Stimulated activated CD8-positive, alpha-beta memory T cell treated with anti-CD3 and anti-CD28 coated beads, Interleukin-2, amount 100 ng/mL, for 48 hours (primary cell): ENCODE data around the gene LCN1.

ENCODE experiments used
- DNase-seq, 2 donors: peaks; one replicate each; pipeline ENCODE4 v3.0.0-alpha.2; 2020; ENCODE audit warnings: low read depth in 2 of 2

LCN1 gene

DNA sequence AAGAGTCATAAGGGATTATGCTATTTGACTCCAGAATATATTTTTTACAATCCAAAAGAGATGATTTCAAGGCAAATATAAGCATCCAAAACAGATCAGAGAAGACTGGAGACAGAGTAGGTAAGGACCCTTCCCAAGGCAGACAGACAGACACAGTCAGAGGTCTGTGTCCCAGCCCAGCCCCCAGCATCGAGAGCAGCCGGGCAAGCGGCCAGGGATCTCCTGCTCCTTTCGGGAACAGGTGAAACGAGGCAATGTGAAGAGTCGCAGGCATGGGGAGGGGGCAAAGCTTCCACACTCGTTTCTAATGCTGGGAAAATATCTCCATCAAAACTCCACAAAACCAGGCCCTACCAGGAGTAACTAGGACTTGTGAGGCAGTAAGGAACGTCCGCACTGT lies 46.1 kb downstream of the LCN1 start:
- no peak for DNase-seq

DNA sequence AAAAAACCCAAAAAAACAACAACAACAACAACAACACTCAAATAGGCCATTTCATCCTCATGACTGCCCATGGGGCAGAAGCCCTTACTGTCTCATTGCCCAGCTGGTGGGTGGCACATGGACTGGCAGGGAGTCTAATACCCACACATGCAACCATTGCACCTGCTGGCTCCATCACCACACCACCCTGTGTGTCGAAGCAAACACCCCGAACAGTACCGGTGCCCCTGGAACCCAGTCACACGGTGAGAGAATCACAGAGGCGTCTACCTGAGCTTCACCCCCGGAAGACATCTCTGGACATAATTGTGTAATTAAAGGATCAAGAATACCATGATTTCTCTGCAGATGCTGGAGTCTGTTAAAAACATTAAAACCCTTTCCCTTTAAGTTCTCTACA lies 46.8 kb downstream of the LCN1 start:
- DNase-seq: no peak

DNA sequence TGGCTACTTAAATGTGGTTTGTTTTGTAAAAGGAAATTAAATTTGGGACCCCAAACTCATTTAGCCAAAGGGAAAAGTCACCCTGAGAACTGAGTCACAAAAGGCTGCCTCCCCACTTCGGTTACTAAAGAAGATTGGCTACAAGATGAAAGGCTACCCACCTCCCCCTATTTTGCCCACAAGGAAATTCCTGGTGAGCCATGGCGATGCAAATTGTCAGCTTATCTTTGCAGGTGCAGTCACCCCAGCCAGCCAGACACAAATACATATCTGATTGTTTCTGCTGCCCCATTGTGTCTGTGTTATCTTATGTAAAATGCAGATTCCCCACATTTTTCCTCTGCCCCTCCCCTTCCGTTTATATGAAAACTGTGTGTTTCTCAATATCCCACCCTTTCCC lies 49.2 kb downstream of the LCN1 start:
- DNase-seq: no peak

DNA sequence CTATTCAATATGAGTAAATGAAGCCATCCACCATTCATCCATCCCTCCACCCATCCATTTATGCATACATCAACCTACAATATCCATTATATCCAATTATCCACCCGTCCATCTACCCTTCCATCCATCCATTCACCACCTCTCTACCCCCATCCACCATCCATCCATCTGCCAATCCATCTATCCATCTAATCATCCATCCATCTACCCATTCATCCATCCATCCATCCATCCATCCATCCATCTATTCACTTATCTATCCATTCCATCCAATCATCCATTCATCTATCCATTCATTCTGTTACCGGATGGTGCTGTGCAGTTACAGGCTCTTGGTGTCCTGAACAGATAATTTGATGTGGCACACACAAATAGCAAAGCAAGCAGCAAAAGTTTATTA lies 51.0 kb downstream of the LCN1 start:
- no peak for DNase-seq

DNA sequence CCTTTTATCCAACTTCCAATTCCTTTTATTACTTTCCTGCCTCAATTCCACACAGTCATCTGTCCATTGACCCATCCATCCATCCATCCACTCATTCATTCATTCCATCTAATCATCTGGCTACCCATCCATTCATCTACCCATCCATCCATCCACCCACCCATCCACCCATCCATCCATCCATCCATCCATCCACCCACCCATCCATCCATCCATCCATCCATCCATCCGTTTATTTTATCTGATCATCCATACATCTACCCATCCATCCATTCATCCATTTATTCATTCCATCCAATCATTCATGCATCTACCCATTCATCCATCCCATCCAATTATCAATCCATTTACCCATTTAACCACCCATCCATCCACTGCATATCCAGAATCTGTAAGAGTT lies 51.9 kb downstream of the LCN1 start:
- DNase-seq: no peak

DNA sequence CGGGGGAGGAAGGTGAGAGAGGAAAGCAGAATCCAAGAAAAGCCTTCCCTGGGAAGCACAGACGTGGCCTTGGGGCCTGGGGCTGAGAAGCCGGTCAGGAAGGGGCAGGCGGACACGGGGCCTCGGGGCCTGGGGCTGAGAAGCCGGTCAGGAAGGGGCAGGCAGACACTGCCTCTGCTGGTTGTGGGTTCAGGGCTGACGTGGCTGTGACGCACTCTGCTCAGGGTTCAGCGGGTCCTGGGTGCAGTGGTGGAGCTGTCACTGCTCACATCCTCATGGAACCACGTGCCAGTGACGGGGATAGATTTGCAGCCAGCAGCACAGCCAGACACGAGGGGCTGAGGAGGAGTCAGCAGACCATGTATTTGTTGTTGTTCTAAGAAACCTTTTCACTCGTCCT lies 53.1 kb downstream of the LCN1 start:
- no peak for DNase-seq

DNA sequence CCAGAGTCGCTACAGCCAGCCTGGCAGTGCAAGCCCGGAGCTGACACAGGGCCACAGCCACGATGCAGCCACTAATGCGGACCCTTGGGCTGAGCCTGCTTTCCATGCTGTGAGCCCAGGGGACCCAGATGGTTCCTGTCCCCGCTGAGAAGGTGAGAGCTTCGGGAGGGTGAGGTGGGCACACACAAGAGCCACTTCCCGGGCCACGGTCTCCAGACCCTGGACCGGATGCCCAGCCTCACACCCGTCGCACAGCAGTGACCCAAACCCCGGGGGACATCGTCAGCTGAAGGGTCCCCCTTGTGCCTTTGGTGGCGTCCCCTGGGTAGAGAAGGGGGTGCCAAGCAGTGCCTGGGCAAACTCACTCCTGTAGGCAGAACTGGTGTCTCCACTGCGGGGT lies 53.7 kb downstream of the LCN1 start:
- DNase-seq: no peak
